Activated B cell treated with CpG ODN at 0.5 μM for 24 hours (primary cell): ENCODE measurements around the gene C1orf35. TPM values are rescaled to one million over a fixed set of nuclear protein-coding genes. Genes with fewer than 3 reads are reported as not detected.

Experiments used
- ATAC-seq: fragments of 200-7000 bp; cut with Tn5 transposase; one replicate; pipeline ENCODE4 v1.10.0; 2021; ENCODE audit warnings: low read depth, mild to moderate bottlenecking, moderate library complexity
- CTCF ChIA-PET: fragments of 350-600 bp; sonication (Branson Sonifier 250); formaldehyde crosslinking; loops from one replicate; lab custom pipeline; 2021; ENCODE audit warnings: antibody characterized with exemption; lab: Charles Lee
- POLR2A ChIA-PET: fragments of 350-600 bp; sonication (Branson Sonifier 250); formaldehyde crosslinking; loops from one replicate; lab custom pipeline; 2021; ENCODE audit warnings: antibody characterized with exemption; lab: Charles Lee
- DNase-seq: peaks from one replicate; pipeline ENCODE4 v3.0.0; 2022
- H3K27ac Mint-ChIP-seq: one replicate; pipeline ENCODE4 v1.8.0; 2020; ENCODE audit warnings: mixed read lengths
- H3K27me3 Mint-ChIP-seq: one replicate; pipeline ENCODE4 v1.8.0; 2021; ENCODE audit warnings: mixed read lengths
- H3K36me3 Mint-ChIP-seq: one replicate; pipeline ENCODE4 v1.8.0; 2021; ENCODE audit warnings: low read depth, mixed read lengths
- H3K4me1 Mint-ChIP-seq: one replicate; pipeline ENCODE4 v1.8.0; 2021; ENCODE audit warnings: mixed read lengths
- H3K4me3 Mint-ChIP-seq: one replicate; pipeline ENCODE4 v1.8.0; 2020; ENCODE audit warnings: mild to moderate bottlenecking, mixed read lengths
- H3K9me3 Mint-ChIP-seq: one replicate; pipeline ENCODE4 v1.8.0; 2020; ENCODE audit warnings: mixed read lengths
- intact Hi-C: fragments of 100-400 bp; cut with micrococcal nuclease; formaldehyde crosslinking; loops from one replicate; pipeline ENCODE4 v1.15.1; 2024
- total RNA-seq: library from RNA; stranded (reverse); gene quantifications from 2 replicates; pipeline ENCODE4 v1.2.3, GENCODE V29; 2022
- TF ChIP-seq, protein P1 (sequence below): fragments of 200-600 bp; IDR thresholded peaks from one replicate; pipeline ENCODE4 v1.8.0; 2022; ENCODE audit warnings: antibody characterized with exemption, mild to moderate bottlenecking

C1orf35 gene
- total RNA-seq, 1 donor from 2014 or later = 11.9 TPM

GRCh38 chr1:228094432-228095016, 8.6 kb downstream of the C1orf35 start:
- H3K4me1 Mint-ChIP-seq = peaks cover 52% of the 10 kb centered on the region
- H3K9me3 Mint-ChIP-seq = peaks cover 11% of the 10 kb centered on the region
- no peaks in the 10 kb centered on the region for H3K27me3 Mint-ChIP-seq
- TF ChIP-seq, protein P1, sequence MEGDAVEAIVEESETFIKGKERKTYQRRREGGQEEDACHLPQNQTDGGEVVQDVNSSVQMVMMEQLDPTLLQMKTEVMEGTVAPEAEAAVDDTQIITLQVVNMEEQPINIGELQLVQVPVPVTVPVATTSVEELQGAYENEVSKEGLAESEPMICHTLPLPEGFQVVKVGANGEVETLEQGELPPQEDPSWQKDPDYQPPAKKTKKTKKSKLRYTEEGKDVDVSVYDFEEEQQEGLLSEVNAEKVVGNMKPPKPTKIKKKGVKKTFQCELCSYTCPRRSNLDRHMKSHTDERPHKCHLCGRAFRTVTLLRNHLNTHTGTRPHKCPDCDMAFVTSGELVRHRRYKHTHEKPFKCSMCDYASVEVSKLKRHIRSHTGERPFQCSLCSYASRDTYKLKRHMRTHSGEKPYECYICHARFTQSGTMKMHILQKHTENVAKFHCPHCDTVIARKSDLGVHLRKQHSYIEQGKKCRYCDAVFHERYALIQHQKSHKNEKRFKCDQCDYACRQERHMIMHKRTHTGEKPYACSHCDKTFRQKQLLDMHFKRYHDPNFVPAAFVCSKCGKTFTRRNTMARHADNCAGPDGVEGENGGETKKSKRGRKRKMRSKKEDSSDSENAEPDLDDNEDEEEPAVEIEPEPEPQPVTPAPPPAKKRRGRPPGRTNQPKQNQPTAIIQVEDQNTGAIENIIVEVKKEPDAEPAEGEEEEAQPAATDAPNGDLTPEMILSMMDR = no peak
- ChIA-PET CTCF (no interaction called here), POLR2A (no interaction called here)
- H3K27ac Mint-ChIP-seq = no peak overlapping the region
- H3K4me3 Mint-ChIP-seq = no peak overlapping the region
- intact Hi-C loops = no loop called here
- peaks cover 67% of the 10 kb centered on the region for H3K36me3 Mint-ChIP-seq
- ATAC-seq (no peak), DNase-seq (no peak)

DNA sequence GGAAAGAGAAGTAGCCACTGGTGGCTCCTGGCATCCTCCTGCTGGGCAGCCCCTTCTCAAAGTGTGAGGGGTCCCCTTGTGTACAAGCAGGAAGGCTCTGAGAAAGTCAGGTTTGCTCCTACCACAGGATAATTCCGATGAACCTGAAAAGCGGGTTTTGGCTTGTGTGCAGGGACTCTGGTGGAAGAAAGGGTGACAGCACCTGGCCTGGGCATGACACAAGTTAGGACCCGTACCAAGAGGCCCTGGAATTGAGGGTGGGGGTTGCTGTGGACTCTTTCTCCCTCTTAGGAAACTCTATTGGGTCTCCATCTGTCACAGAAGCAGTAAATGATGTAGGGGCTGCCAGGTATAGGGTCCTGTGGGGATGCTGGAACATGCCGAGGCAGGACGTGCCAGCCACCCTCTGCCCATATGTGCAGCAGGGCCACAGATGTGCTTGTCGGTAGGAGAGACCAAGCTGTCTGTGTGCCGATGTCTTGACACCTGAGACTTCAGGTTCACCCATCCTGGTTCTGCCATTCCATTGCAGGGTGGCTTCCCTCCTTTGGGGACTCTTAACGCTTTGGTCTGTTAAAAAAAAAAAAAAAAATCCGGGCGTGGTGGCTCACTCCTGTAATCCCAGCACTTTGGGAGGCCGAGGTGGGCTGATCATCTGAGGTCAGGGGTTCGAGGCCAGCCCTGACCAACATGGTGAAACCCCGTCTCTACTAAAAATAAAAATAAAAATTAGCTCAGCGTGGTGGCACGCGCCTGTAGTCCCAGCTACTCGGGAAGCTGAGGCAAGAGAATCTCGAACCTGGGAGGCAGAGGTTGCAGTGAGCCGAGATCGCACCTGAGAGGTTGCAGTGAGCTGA, 9.8 kb downstream of the C1orf35 start:
- no peak for DNase-seq
- no peak overlapping the region for H3K4me3 Mint-ChIP-seq
- peaks cover 11% of the 10 kb centered on the region for H3K9me3 Mint-ChIP-seq
- intact Hi-C loops = no loop called here
- H3K4me1 Mint-ChIP-seq = peaks cover 60% of the 10 kb centered on the region
- no peak overlapping the region for H3K27ac Mint-ChIP-seq
- ChIA-PET POLR2A (interaction anchor here (0.7 to 1.4 kb wide), 2 partner anchors 11 to 177 kb away, joined by 5 to 11 read pairs; partner anchors contain the start of gene ARF1), CTCF (interaction anchor here (0.7 kb wide), 1 partner anchor 130 kb away, joined by 3 read pairs; no protein-coding TSS in a partner anchor)
- TF ChIP-seq, protein P1 = no peak
- ATAC-seq = no peak
- no peaks in the 10 kb centered on the region for H3K27me3 Mint-ChIP-seq
- H3K36me3 Mint-ChIP-seq = peaks cover 64% of the 10 kb centered on the region

GRCh38 chr1:228092342-228093049, 10.6 kb downstream of the C1orf35 start:
- Mint-ChIP-seq H3K4me3 (no peak overlapping the region), H3K27me3 (no peaks in the 10 kb centered on the region), H3K27ac (no peak overlapping the region), H3K36me3 (peaks cover 62% of the 10 kb centered on the region), H3K4me1 (peaks cover 68% of the 10 kb centered on the region), H3K9me3 (peaks cover 11% of the 10 kb centered on the region)
- intact Hi-C loops = no loop called here
- DNase-seq (no peak), ATAC-seq (no peak)
- ChIA-PET POLR2A (interaction anchor here (1.4 kb wide), 1 partner anchor 10 kb away, joined by 11 read pairs; the partner anchor contains the start of gene ARF1), CTCF (interaction anchor here (0.7 kb wide), 1 partner anchor 130 kb away, joined by 3 read pairs; no protein-coding TSS in a partner anchor)
- TF ChIP-seq, protein P1 = no peak

DNA sequence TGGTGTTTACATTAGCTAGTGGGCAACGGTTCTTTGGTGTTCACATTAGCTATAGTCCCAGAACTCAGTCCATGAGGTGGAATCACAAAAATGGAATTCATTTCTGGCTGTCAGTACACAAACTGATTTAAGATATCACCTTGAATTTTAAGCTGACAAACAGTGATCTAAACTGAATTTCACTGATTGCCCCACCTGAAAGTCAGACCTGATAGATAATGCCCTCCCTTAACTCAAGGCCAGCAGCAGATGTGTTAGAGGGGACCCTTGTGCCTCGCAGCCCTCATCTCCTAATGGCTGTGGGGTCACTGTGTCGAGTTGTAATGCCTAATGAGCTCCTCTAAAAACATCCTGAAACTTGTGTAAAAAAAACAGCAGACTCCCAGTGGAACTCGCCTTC, 12.0 kb downstream of the C1orf35 start:
- Mint-ChIP-seq H3K27me3 (no peaks in the 10 kb centered on the region), H3K9me3 (peaks cover 11% of the 10 kb centered on the region), H3K4me1 (peaks cover 79% of the 10 kb centered on the region), H3K27ac (no peak overlapping the region), H3K4me3 (no peak overlapping the region), H3K36me3 (peaks cover 54% of the 10 kb centered on the region)
- no peak for ATAC-seq
- intact Hi-C loops = no loop called here
- POLR2A ChIA-PET = interaction anchor here (0.7 to 1.0 kb wide), 3 partner anchors 9 to 16 kb away, joined by 3 read pairs; no protein-coding TSS in a partner anchor
- TF ChIP-seq, protein P1 = no peak
- CTCF ChIA-PET = interaction anchor here (0.8 to 1.4 kb wide), 2 partner anchors 39 to 91 kb away, joined by 3 read pairs; no protein-coding TSS in a partner anchor
- no peak for DNase-seq
